Testis (tissue), 2 donors: ENCODE data around the gene HS1BP3.

ENCODE experiments used
- POLR2A ChIP-seq: fragments of 450-650 bp; IDR thresholded peaks from one replicate; pipeline ENCODE4 v1.6.1; 2017; ENCODE audit warnings: antibody characterized with exemption, mild to moderate bottlenecking, moderate library complexity
- TF ChIP-seq, protein P1 (sequence below), 3 experiments: fragments of 450-650 bp in 2 of 3; fragments of 200-600 bp in 1 of 3; sonication (generic) in 1 of 3; IDR thresholded peaks; one replicate each; pipeline ENCODE4 v1.5.1; 2016 to 2019; ENCODE audit warnings: antibody characterized with exemption in 3 of 3, mild to moderate bottlenecking in 2 of 3, moderate library complexity in 1 of 3

DNA sequence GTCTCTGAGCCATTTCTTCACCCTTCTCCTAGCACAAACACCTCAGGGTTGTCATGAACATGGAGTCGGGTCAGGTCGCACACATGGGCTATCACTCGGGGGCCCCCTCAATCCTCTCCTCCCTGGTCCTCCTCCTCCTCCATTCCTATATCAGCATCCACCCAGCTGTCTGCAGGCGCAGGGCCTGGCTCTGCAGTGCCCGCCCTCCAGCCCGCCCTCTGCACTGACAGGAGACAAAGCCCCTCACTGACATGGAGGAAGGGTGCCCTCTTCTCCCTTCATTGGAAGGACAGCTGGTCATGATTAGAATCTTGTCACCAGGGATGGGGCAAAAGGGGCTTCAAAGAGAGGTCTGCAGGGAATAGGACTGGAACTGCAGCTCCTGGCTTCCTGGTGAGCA, 21.7 kb downstream of the HS1BP3 start:
- TF ChIP-seq, protein P1, sequence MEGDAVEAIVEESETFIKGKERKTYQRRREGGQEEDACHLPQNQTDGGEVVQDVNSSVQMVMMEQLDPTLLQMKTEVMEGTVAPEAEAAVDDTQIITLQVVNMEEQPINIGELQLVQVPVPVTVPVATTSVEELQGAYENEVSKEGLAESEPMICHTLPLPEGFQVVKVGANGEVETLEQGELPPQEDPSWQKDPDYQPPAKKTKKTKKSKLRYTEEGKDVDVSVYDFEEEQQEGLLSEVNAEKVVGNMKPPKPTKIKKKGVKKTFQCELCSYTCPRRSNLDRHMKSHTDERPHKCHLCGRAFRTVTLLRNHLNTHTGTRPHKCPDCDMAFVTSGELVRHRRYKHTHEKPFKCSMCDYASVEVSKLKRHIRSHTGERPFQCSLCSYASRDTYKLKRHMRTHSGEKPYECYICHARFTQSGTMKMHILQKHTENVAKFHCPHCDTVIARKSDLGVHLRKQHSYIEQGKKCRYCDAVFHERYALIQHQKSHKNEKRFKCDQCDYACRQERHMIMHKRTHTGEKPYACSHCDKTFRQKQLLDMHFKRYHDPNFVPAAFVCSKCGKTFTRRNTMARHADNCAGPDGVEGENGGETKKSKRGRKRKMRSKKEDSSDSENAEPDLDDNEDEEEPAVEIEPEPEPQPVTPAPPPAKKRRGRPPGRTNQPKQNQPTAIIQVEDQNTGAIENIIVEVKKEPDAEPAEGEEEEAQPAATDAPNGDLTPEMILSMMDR (IDR thresholded peaks at IDR 0.05), result no peak
- no peak for TF ChIP-seq POLR2A
